Mesothelial cell of epicardium (in vitro differentiated cells): ENCODE results near the gene AURKB. TPM values are rescaled to one million over a fixed set of nuclear protein-coding genes. Genes with fewer than 3 reads are reported as not detected.
A peak's percentile ranks its signal among the peaks of the same experiment; 100 is the strongest.

Experiments used
- DNase-seq, 2 experiments: peaks; one replicate each; pipeline ENCODE4 v3.0.0; 2021; ENCODE audit warnings: low spot score in 2 of 2; ENCODE audit not compliant: unreplicated experiment in 2 of 2
- H3K27ac Mint-ChIP-seq: 2 replicates; pipeline ENCODE4 v1.8.0; 2021; ENCODE audit warnings: mixed read lengths
- H3K27me3 Mint-ChIP-seq: 2 replicates; pipeline ENCODE4 v1.8.0; 2021; ENCODE audit warnings: low read depth, mixed read lengths
- H3K36me3 Mint-ChIP-seq: 2 replicates; pipeline ENCODE4 v1.8.0; 2021; ENCODE audit warnings: mixed read lengths
- H3K4me1 Mint-ChIP-seq: 2 replicates; pipeline ENCODE4 v1.8.0; 2021; ENCODE audit warnings: mixed read lengths
- H3K4me3 Mint-ChIP-seq: 2 replicates; pipeline ENCODE4 v1.8.0; 2021; ENCODE audit warnings: mild to moderate bottlenecking, moderate library complexity, mixed read lengths
- H3K9me3 Mint-ChIP-seq: 2 replicates; pipeline ENCODE4 v1.8.0; 2021; ENCODE audit warnings: mixed read lengths
- CTCF ChIP-seq: fragments of 200-600 bp; sonication (generic); IDR thresholded peaks from one replicate; pipeline ENCODE4 v1.5.0; 2021; ENCODE audit warnings: antibody characterized with exemption; ENCODE audit not compliant: unreplicated experiment
- total RNA-seq: library from RNA; stranded (reverse); gene quantifications from 3 replicates; pipeline ENCODE4 v1.2.1, GENCODE V29; 2021

Gene AURKB
- total RNA-seq = 33.1 to 37.4 TPM (median 37.3 TPM) in 3 replicates

- Mint-ChIP-seq H3K36me3 (peaks cover 2% of the 10 kb centered on the region), H3K4me3 (peak within 1 kb of the TSS; percentile 82), H3K9me3 (no peaks in the 10 kb centered on the region), H3K27me3 (no peaks in the 10 kb centered on the region), H3K27ac (peak within 1 kb of the TSS; percentile 97), H3K4me1 (peaks cover 14% of the 10 kb centered on the region)
- DNase-seq = peak; percentile 94 to 95
- TF ChIP-seq CTCF = no peak
Observed at GRCh38 chr17:8209907-8210760, at the start of gene AURKB. AURKB (minus strand) TSS chr17:8210575; CDS start chr17:8210224, 351 bp downstream.

- no peaks in the 10 kb centered on the region for H3K27me3 Mint-ChIP-seq
- peaks cover 37% of the 10 kb centered on the region for H3K36me3 Mint-ChIP-seq
- H3K4me1 Mint-ChIP-seq = no peaks in the 10 kb centered on the region
- no peak overlapping the region for H3K27ac Mint-ChIP-seq
- TF ChIP-seq CTCF = no peak
- H3K9me3 Mint-ChIP-seq = peaks cover 3% of the 10 kb centered on the region
- no peak for DNase-seq
- H3K4me3 Mint-ChIP-seq = no peak overlapping the region
Observed at GRCh38 chr17:8257801-8258200, 47.4 kb upstream of the AURKB start.

GRCh38 chr17:8256691-8257090, 46.3 kb upstream of the AURKB start:
- DNase-seq = no peak
- peaks cover 3% of the 10 kb centered on the region for H3K9me3 Mint-ChIP-seq
- H3K27ac Mint-ChIP-seq = no peak overlapping the region
- no peaks in the 10 kb centered on the region for H3K27me3 Mint-ChIP-seq
- no peak overlapping the region for H3K4me3 Mint-ChIP-seq
- TF ChIP-seq CTCF = no peak
- no peaks in the 10 kb centered on the region for H3K4me1 Mint-ChIP-seq
- peaks cover 30% of the 10 kb centered on the region for H3K36me3 Mint-ChIP-seq

- Mint-ChIP-seq H3K4me1 (no peaks in the 10 kb centered on the region), H3K9me3 (peaks cover 3% of the 10 kb centered on the region), H3K4me3 (no peak overlapping the region), H3K27me3 (no peaks in the 10 kb centered on the region), H3K36me3 (peaks cover 27% of the 10 kb centered on the region), H3K27ac (no peak overlapping the region)
- no peak for TF ChIP-seq CTCF
- DNase-seq = no peak
Observed at GRCh38 chr17:8256291-8256690, 45.9 kb upstream of the AURKB start.

- no peak overlapping the region for H3K4me3 Mint-ChIP-seq
- H3K9me3 Mint-ChIP-seq = no peaks in the 10 kb centered on the region
- no peaks in the 10 kb centered on the region for H3K27me3 Mint-ChIP-seq
- H3K36me3 Mint-ChIP-seq = peaks cover 21% of the 10 kb centered on the region
- no peak for DNase-seq
- H3K4me1 Mint-ChIP-seq = peaks cover 2% of the 10 kb centered on the region
- no peak for TF ChIP-seq CTCF
- H3K27ac Mint-ChIP-seq = no peak overlapping the region
Observed at GRCh38 chr17:8255499-8255898, 45.1 kb upstream of the AURKB start.
